Spleen (tissue), 11 donors: Measurements from ENCODE around the gene IL3. TPM values are rescaled to one million over a fixed set of nuclear protein-coding genes. Genes with fewer than 3 reads are reported as not detected.

Experiments
- DNase-seq: peaks from one replicate; pipeline ENCODE4 v3.0.0-alpha.2; 2020
- H3K27ac ChIP-seq, 8 donors: fragments of 200-600 bp; sonication (generic) in 7 of 8; 1 replicate in 4 of 8; 2 replicates in 4 of 8; pipeline versions ENCODE4 v1.5.0 to v1.8.0; 2016 to 2021; ENCODE audit warnings: inconsistent platforms in 4 of 8, mild to moderate bottlenecking in 4 of 8, moderate library complexity in 1 of 8
- H3K27me3 ChIP-seq, 7 donors: fragments of 200-600 bp; sonication (generic) in 6 of 7; replicated peaks in 1 of 7; 1 replicate in 4 of 7; 2 replicates in 3 of 7; pipeline versions ENCODE4 v1.5.0 to v1.8.0; 2016 to 2021; ENCODE audit warnings: inconsistent platforms in 3 of 7, mild to moderate bottlenecking in 1 of 7
- H3K36me3 ChIP-seq, 6 donors: fragments of 200-600 bp; sonication (generic) in 5 of 6; 1 replicate in 4 of 6; 2 replicates in 2 of 6; pipeline versions ENCODE4 v1.5.0 to v1.8.0; 2016 to 2021; ENCODE audit warnings: inconsistent platforms in 2 of 6
- H3K4me1 ChIP-seq, 6 donors: fragments of 200-600 bp; sonication (generic) in 5 of 6; 1 replicate in 3 of 6; 2 replicates in 3 of 6; pipeline versions ENCODE4 v1.5.0 to v1.8.0; 2016 to 2021; ENCODE audit warnings: inconsistent platforms in 3 of 6
- H3K4me3 ChIP-seq, 8 donors: fragments of 200-600 bp; sonication (generic) in 7 of 8; 1 replicate in 4 of 8; 2 replicates in 4 of 8; pipeline versions ENCODE4 v1.5.0 to v1.8.0; 2016 to 2021; ENCODE audit warnings: inconsistent platforms in 4 of 8, mild to moderate bottlenecking in 4 of 8, moderate library complexity in 2 of 8
- H3K9me3 ChIP-seq, 8 donors: fragments of 200-600 bp; sonication (generic) in 7 of 8; 1 replicate in 4 of 8; 2 replicates in 4 of 8; pipeline versions ENCODE4 v1.5.0 to v1.8.0; 2016 to 2021; ENCODE audit warnings: inconsistent platforms in 4 of 8
- POLR2A ChIP-seq, 3 donors: fragments of 450-650 bp; IDR thresholded peaks; one replicate each; pipeline ENCODE4 v1.5.1; 2017; ENCODE audit warnings: antibody characterized with exemption in 3 of 3, mild to moderate bottlenecking in 1 of 3
- POLR2AphosphoS5 ChIP-seq, 3 donors: sonication (generic); formaldehyde crosslinking; IDR thresholded peaks; one replicate each; pipeline ENCODE4 v1.5.1; 2017; ENCODE audit warnings: antibody characterized with exemption in 3 of 3
- WGBS, 5 donors: extraction: QIAGEN DNeasy Blood & Tissue Kit in 3 of 5; methylation state at CpG; one replicate each; pipeline versions ENCODE4 v1.1.5 to v1.1.7; 2013 to 2018; 5-methylcytosine and 5-hydroxymethylcytosine counted together
- intact Hi-C: fragments of 100-400 bp; cut with DNase I; formaldehyde crosslinking; loops from one replicate; pipeline ENCODE4 v1.15.0; 2023; ENCODE audit warnings: low total_unique reads
- polyA plus RNA-seq, 3 donors: library from polyadenylated mRNA; stranded (reverse); fragments of 200-250 nt; gene quantifications; one replicate each; pipeline ENCODE4 v1.2.1, GENCODE V29; 2013
- total RNA-seq, 7 donors: library from RNA; depleted of rRNA in 3 of 7; stranded (reverse); fragments of >200 nt in 3 of 7; fragmentation: NEBNext Ultra II Directional in 4 of 7; extraction: Animal tissue kit (Norgen Biotek cat#: 25700) in 4 of 7; gene quantifications; one replicate each; pipeline versions ENCODE4 v1.1.0 to v1.2.1, GENCODE V29; 2016 to 2021
- TF ChIP-seq, protein P1 (sequence below), 11 experiments: fragments of 200-600 bp in 7 of 11; fragments of 450-650 bp in 4 of 11; sonication (generic) in 4 of 11; IDR thresholded peaks in 8 of 11; conservative IDR thresholded peaks in 3 of 11; 1 replicate in 7 of 11; 2 replicates in 4 of 11; pipeline versions ENCODE4 v1.4.0 to v1.8.0; 2016 to 2021; ENCODE audit warnings: antibody characterized with exemption in 11 of 11, inconsistent platforms in 4 of 11, mild to moderate bottlenecking in 1 of 11
- donor health status: healthy with polysubstance abuse.
- donor health status: DM: no; HTN: no; CAD: no; lungs with moderate emphysema.
- donor health status: DM: no; HTN: no; CAD: no.
- donor health status: Bipolar disorder and iron deficiency.
- donor health status: healthy.
- donor health status: DM: no; HTN: no; CAD: no.
- donor health status: DM: yes; HTN: yes; CAD: no.

The IL3 gene
- total and polyA plus RNA-seq, 10 donors = not detected

- Histone ChIP-seq H3K27me3 (no peaks in the 10 kb centered on the region), H3K9me3 (no peaks in the 10 kb centered on the region), H3K4me3 (no peak overlapping the region), H3K27ac (no peak overlapping the region), H3K4me1 (peaks cover 0 to 5% (median 0%) of the 10 kb centered on the region in 6 donors), H3K36me3 (no peaks in the 10 kb centered on the region)
- no peak for TF ChIP-seq POLR2AphosphoS5 (IDR thresholded peaks at IDR 0.05)
- TF ChIP-seq, protein P1, sequence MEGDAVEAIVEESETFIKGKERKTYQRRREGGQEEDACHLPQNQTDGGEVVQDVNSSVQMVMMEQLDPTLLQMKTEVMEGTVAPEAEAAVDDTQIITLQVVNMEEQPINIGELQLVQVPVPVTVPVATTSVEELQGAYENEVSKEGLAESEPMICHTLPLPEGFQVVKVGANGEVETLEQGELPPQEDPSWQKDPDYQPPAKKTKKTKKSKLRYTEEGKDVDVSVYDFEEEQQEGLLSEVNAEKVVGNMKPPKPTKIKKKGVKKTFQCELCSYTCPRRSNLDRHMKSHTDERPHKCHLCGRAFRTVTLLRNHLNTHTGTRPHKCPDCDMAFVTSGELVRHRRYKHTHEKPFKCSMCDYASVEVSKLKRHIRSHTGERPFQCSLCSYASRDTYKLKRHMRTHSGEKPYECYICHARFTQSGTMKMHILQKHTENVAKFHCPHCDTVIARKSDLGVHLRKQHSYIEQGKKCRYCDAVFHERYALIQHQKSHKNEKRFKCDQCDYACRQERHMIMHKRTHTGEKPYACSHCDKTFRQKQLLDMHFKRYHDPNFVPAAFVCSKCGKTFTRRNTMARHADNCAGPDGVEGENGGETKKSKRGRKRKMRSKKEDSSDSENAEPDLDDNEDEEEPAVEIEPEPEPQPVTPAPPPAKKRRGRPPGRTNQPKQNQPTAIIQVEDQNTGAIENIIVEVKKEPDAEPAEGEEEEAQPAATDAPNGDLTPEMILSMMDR (IDR thresholded peaks at IDR 0.05 in 8 of 11, conservative IDR thresholded peaks at IDR 0.05 in 3 of 11) = no peak
- no peak for TF ChIP-seq POLR2A (IDR thresholded peaks at IDR 0.05)
- DNase-seq = peak; percentile 56
- 25 to 50% (median 41%) methylated on average over 13 of the region's 13 CpGs for WGBS, 5 donors
- intact Hi-C loops = no loop called here
Measured at GRCh38 chr5:132070460-132071337, 10.2 kb downstream of the IL3 start.

GRCh38 chr5:132071338-132071707 is 10.9 kb downstream of the IL3 start:
- no peak overlapping the region for H3K27ac ChIP-seq
- H3K27me3 ChIP-seq = no peaks in the 10 kb centered on the region
- H3K36me3 ChIP-seq = no peaks in the 10 kb centered on the region
- no peaks in the 10 kb centered on the region for H3K9me3 ChIP-seq
- 61 to 94% (median 76%) methylated on average over 2 of the region's 2 CpGs for WGBS, 5 donors
- intact Hi-C loops = no loop called here
- TF ChIP-seq, protein P1 (IDR thresholded peaks at IDR 0.05 in 8 of 11, conservative IDR thresholded peaks at IDR 0.05 in 3 of 11) = no peak
- TF ChIP-seq POLR2AphosphoS5 (IDR thresholded peaks at IDR 0.05) = no peak
- TF ChIP-seq POLR2A (IDR thresholded peaks at IDR 0.05) = no peak
- no peak for DNase-seq
- H3K4me3 ChIP-seq = no peak overlapping the region
- H3K4me1 ChIP-seq = peaks cover 0 to 5% (median 0%) of the 10 kb centered on the region in 6 donors

DNA sequence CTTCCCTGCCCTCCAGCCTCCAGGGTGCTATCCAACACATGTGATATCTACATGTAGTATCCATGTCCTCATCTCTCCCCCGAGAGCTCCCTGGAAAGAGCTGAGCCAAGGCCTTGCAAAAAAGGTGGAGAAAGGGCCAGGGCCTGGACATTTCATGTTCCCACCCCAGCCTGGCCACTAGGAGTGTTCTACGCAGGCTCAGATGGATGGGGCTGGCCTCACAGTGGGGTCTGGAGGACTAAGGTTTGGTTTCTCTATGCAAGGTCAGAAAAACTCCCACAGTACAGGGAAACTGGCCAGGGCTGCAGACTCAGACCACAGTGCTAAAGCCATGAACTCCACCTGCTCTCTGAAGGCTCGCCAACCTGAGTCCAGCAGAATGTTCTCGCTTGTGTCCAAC is 11.6 kb downstream of the IL3 start:
- peak; percentile 51 for DNase-seq
- TF ChIP-seq, protein P1 (IDR thresholded peaks at IDR 0.05 in 8 of 11, conservative IDR thresholded peaks at IDR 0.05 in 3 of 11) = no peak
- TF ChIP-seq POLR2A (IDR thresholded peaks at IDR 0.05) (no peak), POLR2AphosphoS5 (IDR thresholded peaks at IDR 0.05) (no peak)
- Histone ChIP-seq H3K27ac (no peak overlapping the region), H3K36me3 (no peaks in the 10 kb centered on the region), H3K9me3 (no peaks in the 10 kb centered on the region), H3K27me3 (no peaks in the 10 kb centered on the region), H3K4me1 (peaks cover 0 to 5% (median 0%) of the 10 kb centered on the region in 6 donors), H3K4me3 (no peak overlapping the region)
- intact Hi-C loops = no loop called here
- whole genome bisulfite sequencing, 5 donors = 94 to 100% (median 94%) methylated on average over 4 of the region's 4 CpGs

- intact Hi-C loops = no loop called here
- no peak for DNase-seq
- no peak overlapping the region for H3K27ac ChIP-seq
- H3K27me3 ChIP-seq = no peaks in the 10 kb centered on the region
- no peaks in the 10 kb centered on the region for H3K9me3 ChIP-seq
- TF ChIP-seq POLR2AphosphoS5 (IDR thresholded peaks at IDR 0.05) (no peak), POLR2A (IDR thresholded peaks at IDR 0.05) (no peak)
- TF ChIP-seq, protein P1 (IDR thresholded peaks at IDR 0.05 in 8 of 11, conservative IDR thresholded peaks at IDR 0.05 in 3 of 11) = no peak
- H3K36me3 ChIP-seq = no peaks in the 10 kb centered on the region
- no peak overlapping the region for H3K4me3 ChIP-seq
- peaks cover 0 to 5% (median 0%) of the 10 kb centered on the region in 6 donors for H3K4me1 ChIP-seq
- 78 to 92% (median 86%) methylated on average over 2 of the region's 2 CpGs for WGBS, 5 donors
Measured at GRCh38 chr5:132072528-132072927, 12.1 kb downstream of the IL3 start.
